Neural progenitor cell (in vitro differentiated cells): ENCODE measurements around the gene NUP62. TPM values are rescaled to one million over a fixed set of nuclear protein-coding genes. Genes with fewer than 3 reads are reported as not detected.

ENCODE experiments used
- DNase-seq: peaks from one replicate; pipeline ENCODE4 v3.0.0-alpha.2; 2016; ENCODE audit warnings: low spot score
- H2AFZ ChIP-seq: fragments of 200-600 bp; sonication (generic); replicated peaks from 2 replicates; pipeline ENCODE4 v1.6.1; 2016; ENCODE audit warnings: antibody characterized with exemption
- H3F3A ChIP-seq: fragments of 200-600 bp; sonication (generic); 2 replicates; pipeline ENCODE4 v1.6.1; 2016; ENCODE audit warnings: antibody characterized with exemption, low read depth
- H3K27ac ChIP-seq: fragments of 200-600 bp; sonication (generic); 2 replicates; pipeline ENCODE4 v1.5.1; 2016; ENCODE audit warnings: mild to moderate bottlenecking
- H3K27me3 ChIP-seq: fragments of 200-600 bp; sonication (generic); 2 replicates; pipeline ENCODE4 v1.6.1; 2016; ENCODE audit warnings: mild to moderate bottlenecking, moderate library complexity
- H3K36me3 ChIP-seq: fragments of 200-600 bp; sonication (generic); 2 replicates; pipeline ENCODE4 v1.5.1; 2016
- H3K4me1 ChIP-seq: fragments of 200-600 bp; sonication (generic); 2 replicates; pipeline ENCODE4 v1.6.1; 2016; ENCODE audit warnings: mixed run types
- H3K4me2 ChIP-seq: fragments of 200-600 bp; sonication (generic); 2 replicates; pipeline ENCODE4 v1.6.1; 2016
- H3K4me3 ChIP-seq: fragments of 200-600 bp; sonication (generic); 2 replicates; pipeline ENCODE4 v1.5.1; 2016
- H3K79me2 ChIP-seq: fragments of 200-600 bp; sonication (generic); 2 replicates; pipeline ENCODE4 v1.6.1; 2016; ENCODE audit warnings: low read depth
- H3K9ac ChIP-seq: fragments of 200-600 bp; sonication (generic); 2 replicates; pipeline ENCODE4 v1.6.1; 2016
- H3K9me3 ChIP-seq: fragments of 200-600 bp; sonication (generic); 2 replicates; pipeline ENCODE4 v1.5.1; 2016; ENCODE audit warnings: low read depth
- H4K20me1 ChIP-seq: fragments of 200-600 bp; sonication (generic); 2 replicates; pipeline ENCODE4 v1.6.1; 2016; ENCODE audit warnings: low read depth
- H3K27ac Mint-ChIP-seq: 3 replicates; pipeline ENCODE4 v1.8.0; 2021; ENCODE audit warnings: mixed read lengths
- H3K27me3 Mint-ChIP-seq: 2 replicates; pipeline ENCODE4 v1.8.0; 2022; ENCODE audit warnings: low read depth, mild to moderate bottlenecking, inconsistent platforms, moderate library complexity, mixed read lengths; ENCODE audit not compliant: insufficient read depth
- H3K36me3 Mint-ChIP-seq: 3 replicates; pipeline ENCODE4 v1.8.0; 2021; ENCODE audit warnings: mixed read lengths
- H3K4me1 Mint-ChIP-seq: 3 replicates; pipeline ENCODE4 v1.8.0; 2021; ENCODE audit warnings: mixed read lengths
- H3K4me3 Mint-ChIP-seq: 3 replicates; pipeline ENCODE4 v1.8.0; 2021; ENCODE audit warnings: mild to moderate bottlenecking, moderate library complexity, mixed read lengths
- H3K9me3 Mint-ChIP-seq: 3 replicates; pipeline ENCODE4 v1.8.0; 2020; ENCODE audit warnings: mixed read lengths
- EZH2 ChIP-seq: fragments of 200-600 bp; sonication (generic); IDR thresholded peaks from 2 replicates; pipeline ENCODE4 v1.6.1; 2017; ENCODE audit warnings: antibody characterized with exemption, mild to moderate bottlenecking, moderate library complexity
- EZH2phosphoT487 ChIP-seq: fragments of 200-600 bp; sonication (generic); IDR thresholded peaks from 2 replicates; pipeline ENCODE4 v1.6.1; 2017; ENCODE audit warnings: antibody characterized with exemption
- total RNA-seq: library from RNA; depleted of rRNA; stranded (reverse); fragments of >200 nt; gene quantifications from 2 replicates; pipeline ENCODE4 v1.2.3, GENCODE V29; 2015; ENCODE audit warnings: low replicate concordance
- TF ChIP-seq, protein P1 (sequence below): fragments of 200-600 bp; sonication (generic); IDR thresholded peaks from 2 replicates; pipeline ENCODE4 v1.5.1; 2017; ENCODE audit warnings: antibody characterized with exemption, mild to moderate bottlenecking

NUP62 gene
- total RNA-seq, 1 donor from 2014 or later: 48.2 TPM

DNA sequence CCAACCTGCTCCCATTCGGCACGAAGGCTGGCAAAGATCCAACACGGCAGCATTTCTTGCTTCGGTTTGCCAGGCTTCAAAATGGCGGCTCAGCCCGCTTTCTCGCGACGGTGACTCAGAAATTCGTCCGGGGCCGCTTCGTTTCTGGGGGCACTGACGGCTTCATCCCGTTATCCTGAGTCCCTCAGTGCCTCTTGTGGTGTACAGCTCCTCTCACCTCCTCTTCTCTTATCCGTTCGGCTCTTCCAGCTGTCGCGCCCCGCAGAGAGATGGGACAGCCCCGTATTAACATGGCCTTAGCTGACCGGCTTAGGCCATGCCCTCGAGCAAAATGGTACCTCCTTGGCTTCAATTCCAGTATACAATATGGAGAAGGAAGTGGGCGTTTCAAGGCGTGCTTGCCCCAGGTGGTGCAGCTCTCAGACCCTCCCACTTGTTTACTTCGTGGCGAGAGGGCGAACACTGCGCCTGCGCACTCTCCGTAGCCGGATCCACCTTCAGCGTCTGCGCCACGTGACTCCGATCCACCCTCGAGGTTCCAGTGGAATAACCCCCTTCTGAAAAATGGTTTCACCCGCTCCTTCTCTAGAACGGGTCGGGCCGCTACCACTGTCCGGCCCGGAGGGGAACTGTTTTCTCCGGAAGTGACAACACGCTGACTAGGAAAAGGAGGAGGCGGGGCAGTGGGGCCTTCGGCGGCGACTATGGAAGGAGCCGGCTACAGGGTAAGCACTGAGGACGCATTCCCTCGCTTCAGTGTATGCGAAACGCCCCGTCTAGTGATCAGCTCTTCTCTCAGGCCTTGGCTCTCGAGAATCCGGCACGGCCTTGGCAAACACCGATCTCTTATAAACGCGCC is 52.1 kb downstream of the NUP62 start, which contains the start of the genes AKT1S1 and TBC1D17:
Gene AKT1S1, minus strand, starts transcription at position 336 of the 859 bp plus-strand sequence. CDS start 4,060 bp downstream, outside the sequence.
Gene TBC1D17, plus strand, starts transcription at position 683 of the 859 bp plus-strand sequence. Its CDS starts 22 bp downstream, at position 705.
- H3K4me3 ChIP-seq: peak within 1 kb of the TSS; percentile 88
- peaks cover 18% of the 10 kb centered on the region for H4K20me1 ChIP-seq
- H3K4me2 ChIP-seq: peak within 1 kb of the TSS; percentile 83
- H3K36me3 Mint-ChIP-seq: peaks cover 14% of the 10 kb centered on the region
- peak within 1 kb of the TSS; percentile 83 for H2AFZ ChIP-seq
- no peak for TF ChIP-seq EZH2phosphoT487
- no peak for TF ChIP-seq EZH2
- TF ChIP-seq, protein P1, sequence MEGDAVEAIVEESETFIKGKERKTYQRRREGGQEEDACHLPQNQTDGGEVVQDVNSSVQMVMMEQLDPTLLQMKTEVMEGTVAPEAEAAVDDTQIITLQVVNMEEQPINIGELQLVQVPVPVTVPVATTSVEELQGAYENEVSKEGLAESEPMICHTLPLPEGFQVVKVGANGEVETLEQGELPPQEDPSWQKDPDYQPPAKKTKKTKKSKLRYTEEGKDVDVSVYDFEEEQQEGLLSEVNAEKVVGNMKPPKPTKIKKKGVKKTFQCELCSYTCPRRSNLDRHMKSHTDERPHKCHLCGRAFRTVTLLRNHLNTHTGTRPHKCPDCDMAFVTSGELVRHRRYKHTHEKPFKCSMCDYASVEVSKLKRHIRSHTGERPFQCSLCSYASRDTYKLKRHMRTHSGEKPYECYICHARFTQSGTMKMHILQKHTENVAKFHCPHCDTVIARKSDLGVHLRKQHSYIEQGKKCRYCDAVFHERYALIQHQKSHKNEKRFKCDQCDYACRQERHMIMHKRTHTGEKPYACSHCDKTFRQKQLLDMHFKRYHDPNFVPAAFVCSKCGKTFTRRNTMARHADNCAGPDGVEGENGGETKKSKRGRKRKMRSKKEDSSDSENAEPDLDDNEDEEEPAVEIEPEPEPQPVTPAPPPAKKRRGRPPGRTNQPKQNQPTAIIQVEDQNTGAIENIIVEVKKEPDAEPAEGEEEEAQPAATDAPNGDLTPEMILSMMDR: no peak
- peak within 1 kb of the TSS; percentile 82 for H3K27ac Mint-ChIP-seq
- peaks cover 6% of the 10 kb centered on the region for H3F3A ChIP-seq
- H3K36me3 ChIP-seq: no peaks in the 10 kb centered on the region
- peak within 1 kb of the TSS; percentile 91 for H3K27ac ChIP-seq
- peaks cover 2% of the 10 kb centered on the region for H3K27me3 Mint-ChIP-seq
- H3K9me3 Mint-ChIP-seq: no peaks in the 10 kb centered on the region
- peak; percentile 100 for DNase-seq
- no peaks in the 10 kb centered on the region for H3K27me3 ChIP-seq
- H3K9me3 ChIP-seq: no peaks in the 10 kb centered on the region
- H3K79me2 ChIP-seq: peaks cover 30% of the 10 kb centered on the region
- H3K4me3 Mint-ChIP-seq: no peak within 1 kb of the TSS
- peaks cover 10% of the 10 kb centered on the region for H3K4me1 ChIP-seq
- peaks cover 20% of the 10 kb centered on the region for H3K4me1 Mint-ChIP-seq
- peak within 1 kb of the TSS; percentile 78 for H3K9ac ChIP-seq

DNA sequence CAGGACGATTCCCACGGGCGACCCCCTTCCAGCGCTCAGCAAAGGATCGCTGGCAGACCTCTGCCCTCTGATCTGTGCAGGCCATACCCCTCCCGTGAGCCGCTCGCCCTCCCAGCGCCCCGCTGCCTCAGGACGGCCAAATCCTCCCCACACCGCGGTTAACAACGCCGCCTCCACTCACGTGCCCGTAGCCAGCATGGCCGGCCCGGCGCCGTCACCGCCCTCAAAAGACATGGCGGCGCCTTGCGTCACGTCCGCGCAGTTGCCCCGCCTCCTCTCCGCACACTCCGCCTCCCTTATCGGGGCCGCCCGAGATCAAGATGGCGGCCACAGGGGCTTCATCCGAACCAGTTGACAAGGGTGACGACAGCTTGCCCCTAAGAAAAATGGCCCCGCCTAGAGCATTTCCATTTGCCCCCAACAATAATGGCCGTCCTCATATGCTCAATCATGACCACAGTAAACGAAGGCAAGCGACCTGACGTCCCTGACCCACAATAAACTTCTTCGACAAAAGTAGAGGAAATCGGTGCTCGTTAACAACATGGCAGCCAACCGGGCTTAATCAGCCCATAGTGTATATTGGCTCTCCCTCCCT is 52.8 kb downstream of the NUP62 start:
- H3K27ac ChIP-seq: peak overlapping the region; percentile 91
- H3K9ac ChIP-seq: peak overlapping the region; percentile 78
- TF ChIP-seq EZH2phosphoT487 (no peak), EZH2 (no peak)
- TF ChIP-seq, protein P1: no peak
- peak; percentile 99 for DNase-seq
- Mint-ChIP-seq H3K9me3 (no peaks in the 10 kb centered on the region), H3K27me3 (peaks cover 2% of the 10 kb centered on the region), H3K36me3 (peaks cover 8% of the 10 kb centered on the region), H3K4me3 (no peak overlapping the region), H3K27ac (no peak overlapping the region), H3K4me1 (peaks cover 26% of the 10 kb centered on the region)
- no peaks in the 10 kb centered on the region for H3K9me3 ChIP-seq
- peak overlapping the region; percentile 83 for H3K4me2 ChIP-seq
- H4K20me1 ChIP-seq: peaks cover 18% of the 10 kb centered on the region
- peak overlapping the region; percentile 83 for H2AFZ ChIP-seq
- H3K27me3 ChIP-seq: no peaks in the 10 kb centered on the region
- peaks cover 6% of the 10 kb centered on the region for H3F3A ChIP-seq
- no peaks in the 10 kb centered on the region for H3K36me3 ChIP-seq
- H3K4me1 ChIP-seq: peaks cover 10% of the 10 kb centered on the region
- H3K4me3 ChIP-seq: peak overlapping the region; percentile 88
- H3K79me2 ChIP-seq: peaks cover 30% of the 10 kb centered on the region

DNA sequence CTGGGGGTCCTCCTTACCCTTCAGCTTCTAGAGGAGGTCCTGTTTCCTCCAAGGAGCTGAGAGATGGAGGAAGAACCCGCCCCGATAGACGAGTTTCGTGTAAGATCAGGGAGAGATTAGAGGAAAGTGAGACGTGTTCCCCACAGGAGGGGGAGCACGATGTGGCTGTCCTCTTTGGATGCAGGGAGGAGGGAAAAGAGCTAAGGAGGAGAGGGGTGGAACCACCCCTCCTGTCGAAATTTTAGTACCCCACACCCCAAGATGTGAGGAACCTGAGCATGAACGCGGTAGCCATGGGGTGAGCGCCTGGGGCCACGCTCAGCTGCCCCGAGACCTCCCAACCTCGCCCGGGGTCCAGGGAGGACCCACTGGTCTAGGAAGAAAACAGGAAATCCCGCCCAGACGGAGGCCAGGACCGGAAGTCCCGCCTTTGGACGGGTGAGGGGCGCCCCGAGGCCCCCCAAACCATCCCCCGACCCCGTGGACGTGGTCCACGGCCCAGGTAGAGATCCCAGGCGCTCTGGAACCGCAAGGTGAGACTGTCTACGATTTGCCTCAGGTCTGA is 53.4 kb downstream of the NUP62 start:
- H2AFZ ChIP-seq: no peak overlapping the region
- H3K4me2 ChIP-seq: peak overlapping the region; percentile 83
- peak overlapping the region; percentile 50 for H3K27ac Mint-ChIP-seq
- peaks cover 30% of the 10 kb centered on the region for H3K79me2 ChIP-seq
- no peak overlapping the region for H3K4me3 Mint-ChIP-seq
- H3K4me3 ChIP-seq: peak overlapping the region; percentile 88
- TF ChIP-seq, protein P1: no peak
- TF ChIP-seq EZH2phosphoT487: no peak
- TF ChIP-seq EZH2: no peak
- H3K4me1 ChIP-seq: peaks cover 10% of the 10 kb centered on the region
- H3K9me3 ChIP-seq: no peaks in the 10 kb centered on the region
- H3K4me1 Mint-ChIP-seq: peaks cover 26% of the 10 kb centered on the region
- peaks cover 6% of the 10 kb centered on the region for H3F3A ChIP-seq
- H3K27me3 ChIP-seq: no peaks in the 10 kb centered on the region
- H3K27me3 Mint-ChIP-seq: peaks cover 2% of the 10 kb centered on the region
- no peaks in the 10 kb centered on the region for H3K36me3 ChIP-seq
- no peaks in the 10 kb centered on the region for H3K9me3 Mint-ChIP-seq
- H4K20me1 ChIP-seq: peaks cover 18% of the 10 kb centered on the region
- peak; percentile 83 for DNase-seq
- peaks cover 5% of the 10 kb centered on the region for H3K36me3 Mint-ChIP-seq
- H3K9ac ChIP-seq: peak overlapping the region; percentile 78
- peak overlapping the region; percentile 87 for H3K27ac ChIP-seq
